Endothelial cell of umbilical vein (primary cell): ENCODE results near the gene TRIM25.

ENCODE experiments used
- EZH2 ChIP-seq: IDR thresholded peaks from 2 replicates; pipeline ENCODE4 v1.6.1; 2012; ENCODE audit warnings: borderline replicate concordance, low read depth, mild to moderate bottlenecking, moderate library complexity, low read length, inconsistent platforms; ENCODE audit not compliant: severe bottlenecking
- FOS ChIP-seq: IDR thresholded peaks from 2 replicates; pipeline ENCODE4 v1.6.1; 2011; ENCODE audit warnings: mild to moderate bottlenecking, low read length, moderate library complexity, borderline replicate concordance; ENCODE audit not compliant: insufficient read depth
- JUN ChIP-seq: IDR thresholded peaks from 2 replicates; pipeline ENCODE4 v1.6.1; 2011; ENCODE audit warnings: borderline replicate concordance, low read depth; ENCODE audit not compliant: insufficient read length, insufficient read depth
- MYC ChIP-seq: IDR thresholded peaks from one replicate; pipeline ENCODE4 v1.6.1; 2011; ENCODE audit warnings: mild to moderate bottlenecking, low read depth, low read length
- POLR2A ChIP-seq: IDR thresholded peaks from 2 replicates; pipeline ENCODE4 v1.6.1; 2012; ENCODE audit warnings: low read depth, mild to moderate bottlenecking, control low read depth, low read length
- POLR2AphosphoS5 ChIP-seq: IDR thresholded peaks from 2 replicates; pipeline ENCODE4 v1.6.1; 2012; ENCODE audit warnings: low read depth, mild to moderate bottlenecking, control low read depth, low read length, moderate library complexity; ENCODE audit not compliant: insufficient read depth
- TF ChIP-seq, protein P1 (sequence below): IDR thresholded peaks from 2 replicates; pipeline ENCODE4 v1.6.1; 2011; ENCODE audit not compliant: insufficient read depth, insufficient read length
- TF ChIP-seq, protein P2 (sequence below), 2 donors: IDR thresholded peaks; 1 replicate in 1 of 2; 2 replicates in 1 of 2; pipeline ENCODE4 v1.5.1; 2011; ENCODE audit warnings: low read length in 2 of 2, mild to moderate bottlenecking in 2 of 2, moderate library complexity in 2 of 2, control low read depth in 1 of 2, inconsistent platforms in 1 of 2, low read depth in 1 of 2; ENCODE audit not compliant: insufficient read depth in 1 of 2; ENCODE audit errors: extremely low read depth in 1 of 2

DNA sequence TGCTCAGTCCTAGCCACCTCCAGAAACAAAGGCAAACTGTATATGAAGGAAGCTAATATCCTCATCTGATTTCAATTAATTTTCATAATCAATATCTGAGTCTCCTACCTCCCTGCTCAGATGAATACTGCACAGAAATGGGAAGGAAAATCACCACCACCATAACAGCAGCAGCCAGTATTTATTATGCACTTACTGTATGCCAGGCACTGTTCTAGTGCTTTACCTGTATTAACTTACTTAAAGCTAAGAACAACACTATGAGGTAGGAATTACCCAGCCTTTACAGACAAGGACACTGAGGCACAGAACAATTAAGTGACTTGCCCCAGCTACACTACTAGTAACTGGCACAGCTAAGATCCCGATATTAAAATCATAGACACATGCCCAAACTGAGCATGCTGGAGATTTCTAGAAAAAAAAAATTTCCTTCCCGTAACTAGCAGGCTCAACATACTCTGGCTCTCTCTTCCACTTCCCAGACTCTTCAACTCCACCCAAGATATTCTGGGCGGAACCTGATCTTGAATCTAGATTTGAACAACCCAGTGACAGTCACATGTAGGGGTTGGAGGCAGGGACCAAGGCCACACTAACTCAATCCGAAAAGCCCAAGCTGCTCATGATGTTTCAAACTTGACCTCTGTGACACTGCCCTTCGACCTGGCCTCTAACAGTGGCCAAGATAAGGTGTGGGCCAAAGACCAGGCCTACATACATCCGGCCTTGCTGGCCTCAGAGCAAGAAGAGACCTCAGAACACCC, 3.9 kb downstream of the TRIM25 start:
- no peak for TF ChIP-seq POLR2A
- TF ChIP-seq, protein P1, sequence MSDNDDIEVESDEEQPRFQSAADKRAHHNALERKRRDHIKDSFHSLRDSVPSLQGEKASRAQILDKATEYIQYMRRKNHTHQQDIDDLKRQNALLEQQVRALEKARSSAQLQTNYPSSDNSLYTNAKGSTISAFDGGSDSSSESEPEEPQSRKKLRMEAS, result no peak
- TF ChIP-seq EZH2, result no peak
- TF ChIP-seq, protein P2, sequence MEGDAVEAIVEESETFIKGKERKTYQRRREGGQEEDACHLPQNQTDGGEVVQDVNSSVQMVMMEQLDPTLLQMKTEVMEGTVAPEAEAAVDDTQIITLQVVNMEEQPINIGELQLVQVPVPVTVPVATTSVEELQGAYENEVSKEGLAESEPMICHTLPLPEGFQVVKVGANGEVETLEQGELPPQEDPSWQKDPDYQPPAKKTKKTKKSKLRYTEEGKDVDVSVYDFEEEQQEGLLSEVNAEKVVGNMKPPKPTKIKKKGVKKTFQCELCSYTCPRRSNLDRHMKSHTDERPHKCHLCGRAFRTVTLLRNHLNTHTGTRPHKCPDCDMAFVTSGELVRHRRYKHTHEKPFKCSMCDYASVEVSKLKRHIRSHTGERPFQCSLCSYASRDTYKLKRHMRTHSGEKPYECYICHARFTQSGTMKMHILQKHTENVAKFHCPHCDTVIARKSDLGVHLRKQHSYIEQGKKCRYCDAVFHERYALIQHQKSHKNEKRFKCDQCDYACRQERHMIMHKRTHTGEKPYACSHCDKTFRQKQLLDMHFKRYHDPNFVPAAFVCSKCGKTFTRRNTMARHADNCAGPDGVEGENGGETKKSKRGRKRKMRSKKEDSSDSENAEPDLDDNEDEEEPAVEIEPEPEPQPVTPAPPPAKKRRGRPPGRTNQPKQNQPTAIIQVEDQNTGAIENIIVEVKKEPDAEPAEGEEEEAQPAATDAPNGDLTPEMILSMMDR (IDR thresholded peaks at IDR 0.05; ENCODE audit: extremely low read depth in 1 of 2, insufficient read depth in 1 of 2, low read depth in 1 of 2, low read length in 2 of 2), result no peak
- no peak for TF ChIP-seq POLR2AphosphoS5
- no peak for TF ChIP-seq FOS
- no peak for TF ChIP-seq MYC
- TF ChIP-seq JUN, result no peak
